Esophagus muscularis mucosa (tissue), 4 donors: Measurements from ENCODE around the gene GADD45A. TPM values are rescaled to one million over a fixed set of nuclear protein-coding genes. Genes with fewer than 3 reads are reported as not detected.

Experiments used
- DNase-seq: peaks from one replicate; pipeline ENCODE4 v3.0.0-alpha.2; 2017; ENCODE audit errors: extremely low spot score
- H3K27ac ChIP-seq, 4 donors: fragments of 200-600 bp; sonication (generic); replicated peaks in 1 of 4; 1 replicate in 3 of 4; 2 replicates in 1 of 4; pipeline ENCODE4 v1.5.1; 2016 to 2019; ENCODE audit warnings: mild to moderate bottlenecking in 1 of 4
- H3K27me3 ChIP-seq, 4 donors: fragments of 200-600 bp; sonication (generic); one replicate each; pipeline versions ENCODE4 v1.5.1 to v1.6.0; 2016 to 2019
- H3K36me3 ChIP-seq, 4 donors: fragments of 200-600 bp; sonication (generic); one replicate each; pipeline ENCODE4 v1.5.1; 2016 to 2019
- H3K4me1 ChIP-seq, 4 donors: fragments of 200-600 bp; sonication (generic); one replicate each; pipeline ENCODE4 v1.5.1; 2016 to 2019
- H3K4me3 ChIP-seq, 4 donors: fragments of 200-600 bp; sonication (generic); 1 replicate in 2 of 4; 2 replicates in 2 of 4; pipeline ENCODE4 v1.5.1; 2016 to 2019; ENCODE audit warnings: mild to moderate bottlenecking in 4 of 4, moderate library complexity in 1 of 4
- H3K9me3 ChIP-seq, 4 donors: fragments of 200-600 bp; sonication (generic); 1 replicate in 3 of 4; 2 replicates in 1 of 4; pipeline ENCODE4 v1.5.1; 2016 to 2019
- CTCF ChIP-seq, 3 experiments: fragments of 200-600 bp in 2 of 3; fragments of 450-650 bp in 1 of 3; sonication (generic) in 2 of 3; IDR thresholded peaks; one replicate each; pipeline ENCODE4 v1.5.1; 2017 to 2019; ENCODE audit warnings: antibody characterized with exemption in 3 of 3, mild to moderate bottlenecking in 2 of 3, moderate library complexity in 1 of 3
- EP300 ChIP-seq: sonication (generic); formaldehyde crosslinking; IDR thresholded peaks from one replicate; pipeline ENCODE4 v1.6.1; 2017; ENCODE audit warnings: antibody characterized with exemption
- POLR2A ChIP-seq: fragments of 450-650 bp; IDR thresholded peaks from one replicate; pipeline ENCODE4 v1.6.1; 2017; ENCODE audit warnings: antibody characterized with exemption, moderate library complexity, mild to moderate bottlenecking, low read depth
- POLR2AphosphoS5 ChIP-seq, 2 donors: sonication (generic); formaldehyde crosslinking; IDR thresholded peaks; one replicate each; pipeline ENCODE4 v1.6.1; 2017; ENCODE audit warnings: antibody characterized with exemption in 2 of 2
- WGBS: methylation state at CpG from one replicate; pipeline ENCODE4 v1.1.5; 2018; 5-methylcytosine and 5-hydroxymethylcytosine counted together
- intact Hi-C: fragments of 100-400 bp; cut with DNase I; formaldehyde crosslinking; loops from one replicate; pipeline ENCODE4 v1.15.1; 2023
- total RNA-seq, 4 donors: library from RNA; depleted of rRNA; stranded (reverse); fragments of >200 nt; gene quantifications; one replicate each; pipeline versions ENCODE4 v1.1.0 to v1.2.1, GENCODE V29; 2016

The GADD45A gene, protein sequence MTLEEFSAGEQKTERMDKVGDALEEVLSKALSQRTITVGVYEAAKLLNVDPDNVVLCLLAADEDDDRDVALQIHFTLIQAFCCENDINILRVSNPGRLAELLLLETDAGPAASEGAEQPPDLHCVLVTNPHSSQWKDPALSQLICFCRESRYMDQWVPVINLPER
- total RNA-seq: 10 to 100 TPM; 51.1 to 80.8 (median 66.5) TPM

DNA sequence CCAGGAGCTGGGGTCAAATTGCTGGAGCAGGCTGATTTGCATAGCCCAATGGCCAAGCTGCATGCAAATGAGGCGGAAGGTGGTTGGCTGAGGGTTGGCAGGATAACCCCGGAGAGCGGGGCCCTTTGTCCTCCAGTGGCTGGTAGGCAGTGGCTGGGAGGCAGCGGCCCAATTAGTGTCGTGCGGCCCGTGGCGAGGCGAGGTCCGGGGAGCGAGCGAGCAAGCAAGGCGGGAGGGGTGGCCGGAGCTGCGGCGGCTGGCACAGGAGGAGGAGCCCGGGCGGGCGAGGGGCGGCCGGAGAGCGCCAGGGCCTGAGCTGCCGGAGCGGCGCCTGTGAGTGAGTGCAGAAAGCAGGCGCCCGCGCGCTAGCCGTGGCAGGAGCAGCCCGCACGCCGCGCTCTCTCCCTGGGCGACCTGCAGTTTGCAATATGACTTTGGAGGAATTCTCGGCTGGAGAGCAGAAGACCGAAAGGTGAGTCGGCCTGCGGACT, at the start of gene GADD45A:
Gene GADD45A, plus strand, starts transcription at position 135 of the 491 bp plus-strand sequence. Its CDS starts 294 bp downstream, at position 429.
- no peak for TF ChIP-seq EP300
- peak; percentile 91 for TF ChIP-seq POLR2A
- peak; percentile 100 for TF ChIP-seq POLR2AphosphoS5 (IDR thresholded peaks at IDR 0.05)
- TF ChIP-seq CTCF (IDR thresholded peaks at IDR 0.05): peak in 1 of 3 experiments; percentile 1

DNA sequence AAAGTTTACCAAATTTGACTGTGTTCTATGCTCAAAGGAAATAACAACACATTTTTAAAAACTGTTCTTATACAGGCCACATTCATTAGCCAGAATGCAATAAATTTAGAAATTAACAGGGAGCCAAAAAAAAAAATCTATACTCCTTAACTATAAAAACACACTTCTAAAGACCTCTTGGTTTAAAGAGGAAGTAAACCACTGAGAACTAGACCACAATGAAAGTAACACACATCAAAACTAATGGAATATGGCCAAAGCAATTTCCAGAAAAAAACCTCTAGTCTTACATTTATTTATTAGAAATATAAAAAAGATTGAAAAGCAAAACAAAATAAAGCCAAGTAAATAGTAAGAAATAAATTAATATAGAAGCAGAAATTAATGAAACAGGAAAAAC, 48.9 kb upstream of the GADD45A start:
- intact Hi-C loops: no loop called here
- Histone ChIP-seq H3K27me3 (no peaks in the 10 kb centered on the region), H3K36me3 (no peaks in the 10 kb centered on the region), H3K4me1 (no peaks in the 10 kb centered on the region), H3K27ac (no peak overlapping the region), H3K9me3 (no peaks in the 10 kb centered on the region), H3K4me3 (no peak overlapping the region)
- no peak for DNase-seq
- no peak for TF ChIP-seq EP300
- no peak for TF ChIP-seq CTCF (IDR thresholded peaks at IDR 0.05)
- no peak for TF ChIP-seq POLR2A
- TF ChIP-seq POLR2AphosphoS5 (IDR thresholded peaks at IDR 0.05): no peak

More for the DNA sequence above, at the start of gene GADD45A:
- DNase-seq: peak; percentile 100
- intact Hi-C loops: loop anchor here (5.0 to 10.0 kb wide), 4 partner anchors 72 to 250 kb away; partner anchors contain the start of gene SERBP1
- no peaks in the 10 kb centered on the region for H3K9me3 ChIP-seq
- H3K4me1 ChIP-seq: peaks cover 23 to 37% (median 35%) of the 10 kb centered on the region in 4 donors
- WGBS: 0% methylated on average over 21 of the region's 39 CpGs
- peak within 1 kb of the TSS; percentile 82 to 95 (median 90) for H3K4me3 ChIP-seq
- H3K36me3 ChIP-seq: peaks cover 0 to 25% (median 9%) of the 10 kb centered on the region in 4 donors
- H3K27me3 ChIP-seq: no peaks in the 10 kb centered on the region
- H3K27ac ChIP-seq: peak within 1 kb of the TSS; percentile 93 to 98 (median 96)

DNA sequence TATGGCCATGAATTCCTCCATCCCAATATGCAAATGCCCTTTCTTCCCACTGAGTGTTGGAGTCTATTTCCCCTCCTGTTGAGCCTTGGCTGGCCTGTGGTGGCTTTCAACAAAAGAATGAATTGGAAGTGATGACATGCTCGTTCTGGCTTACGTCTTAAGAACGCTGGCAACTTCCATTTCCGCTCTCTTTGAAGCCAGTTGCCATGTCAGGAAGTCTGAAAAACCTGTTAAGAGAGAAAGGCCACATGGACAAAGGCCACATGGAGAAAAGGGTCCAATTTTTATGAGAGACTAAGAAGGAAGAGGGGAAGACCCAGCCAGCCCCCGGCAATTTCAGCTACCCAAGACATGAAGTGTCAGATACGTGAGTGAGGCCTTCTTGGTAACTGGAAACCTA, 45.6 kb upstream of the GADD45A start:
- no peak for TF ChIP-seq EP300
- TF ChIP-seq POLR2AphosphoS5 (IDR thresholded peaks at IDR 0.05): no peak
- TF ChIP-seq CTCF (IDR thresholded peaks at IDR 0.05): no peak
- TF ChIP-seq POLR2A: no peak
- intact Hi-C loops: no loop called here

DNA sequence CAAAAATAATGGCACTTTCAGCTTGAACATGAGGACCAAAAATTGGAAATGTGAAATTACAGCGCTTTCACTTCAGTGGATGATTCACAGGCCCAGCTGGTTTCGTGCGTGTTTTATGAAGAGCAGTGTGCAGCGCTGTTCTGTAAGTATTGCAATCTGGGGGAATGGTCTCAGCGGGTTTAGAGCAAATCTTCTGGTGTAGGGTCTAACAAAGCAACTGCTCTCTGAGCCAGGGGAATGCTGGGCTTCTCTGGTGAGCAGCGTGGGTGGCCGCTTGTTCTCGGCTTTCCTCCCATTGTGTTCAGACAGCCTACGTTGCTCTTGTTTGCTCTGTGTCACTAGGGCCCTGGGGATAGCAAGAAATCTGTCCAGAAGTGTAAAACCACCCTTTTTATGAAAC, 42.4 kb upstream of the GADD45A start:
- peak; percentile 77 for DNase-seq
- 75% methylated on average over 9 of the region's 9 CpGs for WGBS
- Histone ChIP-seq H3K4me1 (peaks cover 19 to 24% (median 23%) of the 10 kb centered on the region in 4 donors), H3K27ac (no peak overlapping the region), H3K36me3 (no peaks in the 10 kb centered on the region), H3K27me3 (no peaks in the 10 kb centered on the region), H3K4me3 (no peak overlapping the region), H3K9me3 (no peaks in the 10 kb centered on the region)
- no peak for TF ChIP-seq EP300
- TF ChIP-seq POLR2AphosphoS5 (IDR thresholded peaks at IDR 0.05): no peak
- TF ChIP-seq POLR2A: no peak
- no peak for TF ChIP-seq CTCF (IDR thresholded peaks at IDR 0.05)
- intact Hi-C loops: no loop called here

More for the DNA sequence above, 45.6 kb upstream of the GADD45A start:
- H3K36me3 ChIP-seq: no peaks in the 10 kb centered on the region
- no peak overlapping the region for H3K4me3 ChIP-seq
- WGBS: 84% methylated on average over 6 of the region's 6 CpGs
- H3K4me1 ChIP-seq: no peaks in the 10 kb centered on the region
- no peaks in the 10 kb centered on the region for H3K27me3 ChIP-seq
- no peaks in the 10 kb centered on the region for H3K9me3 ChIP-seq
- peak; percentile 72 for DNase-seq
- H3K27ac ChIP-seq: no peak overlapping the region

- intact Hi-C loops: no loop called here
- Histone ChIP-seq H3K27me3 (no peaks in the 10 kb centered on the region), H3K36me3 (no peaks in the 10 kb centered on the region), H3K27ac (no peak overlapping the region), H3K4me1 (peaks cover 20 to 29% (median 24%) of the 10 kb centered on the region in 4 donors), H3K9me3 (no peaks in the 10 kb centered on the region), H3K4me3 (no peak overlapping the region)
- DNase-seq: peak; percentile 34
- 96% methylated on average over 3 of the region's 3 CpGs for WGBS
- TF ChIP-seq POLR2AphosphoS5 (IDR thresholded peaks at IDR 0.05) (no peak), CTCF (IDR thresholded peaks at IDR 0.05) (no peak), POLR2A (no peak)
Observed at GRCh38 chr1:67644566-67644965, 40.4 kb upstream of the GADD45A start.
